ENCODE data around the gene ST6GAL1.

- TF ChIP-seq POLR2A (IDR thresholded peaks at IDR 0.05): no peak
- no peak for TF ChIP-seq CTCF (IDR thresholded peaks at IDR 0.05 in 4 of 5, conservative IDR thresholded peaks at IDR 0.05 in 1 of 5)
These were observed 39.4 kb upstream of the ST6GAL1 start for GRCh38 chr3:186890911-186891310.

Measured in gastrocnemius medialis (tissue), 4 donors.